Heart left ventricle (tissue), 16 donors: ENCODE measurements around the gene PCDHA1. TPM values are rescaled to one million over a fixed set of nuclear protein-coding genes. Genes with fewer than 3 reads are reported as not detected.

Experiments
- ATAC-seq, 4 donors: fragments of 200-7000 bp; cut with Tn5 transposase; one replicate each; pipeline ENCODE4 v1.9.1; 2020 to 2022; ENCODE audit warnings: moderate library complexity in 4 of 4, mild to moderate bottlenecking in 3 of 4, moderate number of reproducible peaks in 1 of 4
- DNase-seq, 5 donors: peaks; one replicate each; pipeline ENCODE4 v3.0.0-alpha.2; 2020
- H3K27ac ChIP-seq, 12 donors: fragments of 200-600 bp; sonication (generic) in 4 of 12; one replicate each; pipeline versions ENCODE4 v1.5.0 to v1.8.0; 2016 to 2022; ENCODE audit warnings: mild to moderate bottlenecking in 2 of 12
- H3K27me3 ChIP-seq, 9 donors: fragments of 200-600 bp; sonication (generic) in 2 of 9; one replicate each; pipeline versions ENCODE4 v1.5.1 to v1.8.0; 2016 to 2022; ENCODE audit warnings: mild to moderate bottlenecking in 3 of 9
- H3K36me3 ChIP-seq, 9 donors: fragments of 200-600 bp; sonication (generic) in 2 of 9; one replicate each; pipeline versions ENCODE4 v1.5.0 to v1.8.0; 2018 to 2022; ENCODE audit warnings: mild to moderate bottlenecking in 2 of 9
- H3K4me1 ChIP-seq, 12 donors: fragments of 200-600 bp; sonication (generic) in 4 of 12; one replicate each; pipeline versions ENCODE4 v1.5.0 to v1.8.0; 2016 to 2022; ENCODE audit warnings: mild to moderate bottlenecking in 3 of 12
- H3K4me3 ChIP-seq, 12 donors: fragments of 200-600 bp; sonication (generic) in 4 of 12; one replicate each; pipeline versions ENCODE4 v1.5.0 to v1.8.0; 2017 to 2022; ENCODE audit warnings: mild to moderate bottlenecking in 9 of 12, moderate library complexity in 4 of 12
- H3K9me3 ChIP-seq, 12 donors: fragments of 200-600 bp; sonication (generic) in 4 of 12; one replicate each; pipeline versions ENCODE4 v1.5.0 to v1.8.0; 2016 to 2022; ENCODE audit warnings: mild to moderate bottlenecking in 1 of 12
- POLR2A ChIP-seq, 2 donors: fragments of 450-650 bp; IDR thresholded peaks; one replicate each; pipeline ENCODE4 v1.6.1; 2017; ENCODE audit warnings: antibody characterized with exemption in 2 of 2, mild to moderate bottlenecking in 2 of 2, moderate library complexity in 2 of 2
- WGBS, 4 donors: extraction: QIAGEN DNeasy Blood & Tissue Kit in 2 of 4; methylation state at CpG; one replicate each; pipeline versions ENCODE4 v1.1.5 to v1.1.7; 2013 to 2018; 5-methylcytosine and 5-hydroxymethylcytosine counted together
- intact Hi-C, 10 donors: fragments of 100-400 bp; cut with DNase I; formaldehyde crosslinking; loops; one replicate each; pipeline versions ENCODE4 v1.11.1 to v1.14.2; 2022
- polyA plus RNA-seq, 2 donors: library from polyadenylated mRNA; stranded (reverse); fragments of 200-250 nt; gene quantifications; one replicate each; pipeline ENCODE4 v1.2.3, GENCODE V29; 2013
- total RNA-seq, 9 donors: library from RNA; depleted of rRNA in 2 of 9; stranded (reverse); fragments of >200 nt in 2 of 9; fragmentation: NEBNext Ultra II Directional in 3 of 9; extraction: Animal tissue kit (Norgen Biotek cat#: 25700) in 3 of 9; gene quantifications; one replicate each; pipeline versions ENCODE4 v1.1.0 to v1.2.4, GENCODE V29; 2016 to 2023
- TF ChIP-seq, protein P1 (sequence below), 12 donors: fragments of 200-600 bp; sonication (generic) in 4 of 12; IDR thresholded peaks; one replicate each; pipeline versions ENCODE4 v1.5.0 to v1.8.0; 2018 to 2022; ENCODE audit warnings: antibody characterized with exemption in 12 of 12, mild to moderate bottlenecking in 5 of 12
- donor health status: ischemic (EF 13 %, LVEDD 7.1; RV severe dilation, severe dysfunction).
- donor health status: healthy with polysubstance abuse.
- donor health status: DM: no; HTN: yes; CAD: no.
- donor health status: DM: no; HTN: no; CAD: no.
- donor health status: ischemic (EF 25% LVEDD 6.9; RV normal size, moderate dysfunction).
- donor health status: ischemic (EF 25% LVEDD 5.7; RV mildly dilated, moderate dysfunction).
- donor health status: healthy.
- donor health status: DM: yes; HTN: yes; CAD: no.
- donor health status: ischemic (EF 35%, LVEDD 5.7; RV mildly dilated, moderate dysfunction).
- donor health status: nonischemic (EF 11% LVEDD 7.7; RV severe dilation, severe dysfunction).
- donor health status: DM: yes; HTN: yes; CAD: no.
- donor health status: PGD.
- donor health status: ischemic (EF 29% LVEDD 5.4; RV normal size, mild dysfunction).
- donor health status: nonischemic (EF 23%, LVEDD 6.1; RV moderate dilation, normal function).

The PCDHA1 gene
- total and polyA plus RNA-seq, 11 donors = 0.08 TPM; not detected in 10

- Histone ChIP-seq H3K27me3 (peaks cover 3 to 39% (median 20%) of the 10 kb centered on the region in 9 donors), H3K27ac (no peak overlapping the region), H3K4me1 (peaks cover 0 to 12% (median 2%) of the 10 kb centered on the region in 12 donors), H3K9me3 (no peaks in the 10 kb centered on the region), H3K36me3 (no peaks in the 10 kb centered on the region), H3K4me3 (peak overlapping the region in 9 of 12 donors; percentile 5 to 39 (median 25))
- TF ChIP-seq, protein P1, sequence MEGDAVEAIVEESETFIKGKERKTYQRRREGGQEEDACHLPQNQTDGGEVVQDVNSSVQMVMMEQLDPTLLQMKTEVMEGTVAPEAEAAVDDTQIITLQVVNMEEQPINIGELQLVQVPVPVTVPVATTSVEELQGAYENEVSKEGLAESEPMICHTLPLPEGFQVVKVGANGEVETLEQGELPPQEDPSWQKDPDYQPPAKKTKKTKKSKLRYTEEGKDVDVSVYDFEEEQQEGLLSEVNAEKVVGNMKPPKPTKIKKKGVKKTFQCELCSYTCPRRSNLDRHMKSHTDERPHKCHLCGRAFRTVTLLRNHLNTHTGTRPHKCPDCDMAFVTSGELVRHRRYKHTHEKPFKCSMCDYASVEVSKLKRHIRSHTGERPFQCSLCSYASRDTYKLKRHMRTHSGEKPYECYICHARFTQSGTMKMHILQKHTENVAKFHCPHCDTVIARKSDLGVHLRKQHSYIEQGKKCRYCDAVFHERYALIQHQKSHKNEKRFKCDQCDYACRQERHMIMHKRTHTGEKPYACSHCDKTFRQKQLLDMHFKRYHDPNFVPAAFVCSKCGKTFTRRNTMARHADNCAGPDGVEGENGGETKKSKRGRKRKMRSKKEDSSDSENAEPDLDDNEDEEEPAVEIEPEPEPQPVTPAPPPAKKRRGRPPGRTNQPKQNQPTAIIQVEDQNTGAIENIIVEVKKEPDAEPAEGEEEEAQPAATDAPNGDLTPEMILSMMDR (IDR thresholded peaks at IDR 0.05) = no peak
- TF ChIP-seq POLR2A (IDR thresholded peaks at IDR 0.05) = no peak
- DNase-seq (peak in 2 of 5 donors; percentile 7 to 19), ATAC-seq (peak in 3 of 4 donors; percentile 9 to 51 (median 49))
- intact Hi-C loops = no loop called here
- WGBS, 4 donors = 2 to 4% (median 4%) methylated on average over 18 to 19 of the region's 19 CpGs
Observed at GRCh38 chr5:141001844-141002604, 216.1 kb downstream of the PCDHA1 start.

DNA sequence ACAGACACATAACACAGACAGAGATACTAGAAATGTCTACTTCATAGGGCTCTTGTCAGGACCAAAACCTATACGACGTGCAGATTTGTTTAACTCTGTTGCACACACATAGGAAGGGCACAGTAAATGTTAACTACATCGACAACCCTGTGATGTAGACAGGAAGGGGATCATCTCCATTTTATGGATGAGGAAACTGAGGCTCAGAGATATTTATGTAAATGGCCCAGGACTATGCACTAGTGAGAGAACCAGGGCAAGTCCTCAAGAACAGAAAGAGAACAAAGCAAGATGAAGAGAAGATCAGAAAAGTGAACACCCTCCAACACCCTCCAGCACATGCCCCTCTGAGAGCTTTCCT, 216.6 kb downstream of the PCDHA1 start:
- 39 to 62% (median 56%) methylated on average over 3 of the region's 3 CpGs for WGBS, 4 donors
- DNase-seq (no peak), ATAC-seq (no peak)
- no peak for TF ChIP-seq POLR2A (IDR thresholded peaks at IDR 0.05)
- TF ChIP-seq, protein P1 (IDR thresholded peaks at IDR 0.05) = no peak
- Histone ChIP-seq H3K4me1 (peaks cover 0 to 12% (median 2%) of the 10 kb centered on the region in 12 donors), H3K9me3 (no peaks in the 10 kb centered on the region), H3K27ac (no peak overlapping the region), H3K4me3 (no peak overlapping the region), H3K27me3 (peaks cover 3 to 39% (median 20%) of the 10 kb centered on the region in 9 donors), H3K36me3 (no peaks in the 10 kb centered on the region)
- intact Hi-C loops = no loop called here

- Histone ChIP-seq H3K4me1 (peaks cover 0 to 12% (median 2%) of the 10 kb centered on the region in 12 donors), H3K4me3 (no peak overlapping the region), H3K36me3 (no peaks in the 10 kb centered on the region), H3K27ac (no peak overlapping the region), H3K27me3 (peaks cover 3 to 39% (median 20%) of the 10 kb centered on the region in 9 donors), H3K9me3 (no peaks in the 10 kb centered on the region)
- ATAC-seq = no peak
- 85 to 93% (median 89%) methylated on average over 3 of the region's 3 CpGs for WGBS, 4 donors
- intact Hi-C loops = no loop called here
- no peak for DNase-seq
- no peak for TF ChIP-seq POLR2A (IDR thresholded peaks at IDR 0.05)
- TF ChIP-seq, protein P1 (IDR thresholded peaks at IDR 0.05) = no peak
Observed at GRCh38 chr5:141003031-141003430, 217.1 kb downstream of the PCDHA1 start.

GRCh38 chr5:141003791-141004611, 218.1 kb downstream of the PCDHA1 start:
- Histone ChIP-seq H3K4me1 (peaks cover 0 to 12% (median 2%) of the 10 kb centered on the region in 12 donors), H3K27me3 (peaks cover 3 to 39% (median 20%) of the 10 kb centered on the region in 9 donors), H3K9me3 (no peaks in the 10 kb centered on the region), H3K27ac (no peak overlapping the region), H3K36me3 (no peaks in the 10 kb centered on the region), H3K4me3 (no peak overlapping the region)
- TF ChIP-seq POLR2A (IDR thresholded peaks at IDR 0.05) = no peak
- TF ChIP-seq, protein P1 (IDR thresholded peaks at IDR 0.05) = no peak
- 36 to 51% (median 38%) methylated on average over 4 of the region's 4 CpGs for WGBS, 4 donors
- ATAC-seq (no peak), DNase-seq (no peak)
- intact Hi-C loops = no loop called here
